ENCODE results near the gene BPNT1.

GRCh38 chr1:220135755-220136154 lies 46.2 kb upstream of the BPNT1 start:
- TF ChIP-seq POLR2A (IDR thresholded peaks at IDR 0.05) (no peak), CTCF (IDR thresholded peaks at IDR 0.05) (no peak), EP300 (IDR thresholded peaks at IDR 0.05) (no peak)
